D341Med (cell line): ENCODE data around the gene NFATC1.

Source experiments
- DNase-seq: peaks from one replicate; pipeline ENCODE4 v3.0.0; 2012; ENCODE audit warnings: low spot score

NFATC1 gene

DNA sequence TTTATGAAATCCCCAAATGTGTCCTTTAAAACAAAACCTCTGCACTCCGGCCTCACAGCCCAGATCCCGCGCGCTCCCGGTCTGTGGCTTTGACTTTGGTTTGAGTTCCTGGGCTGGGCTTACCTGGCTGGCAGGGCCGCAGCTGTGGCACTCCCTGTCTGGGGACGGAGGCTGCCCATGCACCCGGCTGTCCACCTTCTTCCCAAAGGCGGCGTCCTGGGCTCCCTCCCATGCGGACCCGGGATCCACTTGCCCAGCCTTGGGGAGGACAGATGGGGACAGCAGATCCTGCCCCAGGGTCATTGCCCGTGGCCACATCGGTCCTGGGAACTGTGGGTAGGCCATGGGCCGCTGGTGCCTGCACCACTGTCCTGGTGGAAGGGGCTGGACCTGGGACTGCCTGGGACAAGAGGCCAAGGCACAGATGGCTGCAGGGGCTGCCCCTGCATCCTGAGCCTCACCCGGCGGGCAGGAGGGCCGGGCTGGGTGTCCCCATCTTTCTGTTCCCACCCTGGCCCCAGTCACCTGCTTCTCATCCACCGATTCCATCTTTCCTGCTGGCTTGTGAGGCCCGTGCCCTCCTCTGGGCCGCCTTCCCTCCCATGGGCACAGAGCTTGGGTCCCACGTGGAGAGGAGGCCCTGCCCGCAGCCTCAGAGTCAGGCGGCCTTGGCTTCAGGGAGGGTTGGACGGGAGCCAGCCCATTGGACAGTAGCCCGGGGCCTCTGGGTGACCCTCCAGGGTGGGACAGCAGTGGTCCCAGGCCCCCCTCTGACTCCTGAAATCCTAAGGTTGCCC, 27.7 kb downstream of the NFATC1 start:
- DNase-seq, result no peak

DNA sequence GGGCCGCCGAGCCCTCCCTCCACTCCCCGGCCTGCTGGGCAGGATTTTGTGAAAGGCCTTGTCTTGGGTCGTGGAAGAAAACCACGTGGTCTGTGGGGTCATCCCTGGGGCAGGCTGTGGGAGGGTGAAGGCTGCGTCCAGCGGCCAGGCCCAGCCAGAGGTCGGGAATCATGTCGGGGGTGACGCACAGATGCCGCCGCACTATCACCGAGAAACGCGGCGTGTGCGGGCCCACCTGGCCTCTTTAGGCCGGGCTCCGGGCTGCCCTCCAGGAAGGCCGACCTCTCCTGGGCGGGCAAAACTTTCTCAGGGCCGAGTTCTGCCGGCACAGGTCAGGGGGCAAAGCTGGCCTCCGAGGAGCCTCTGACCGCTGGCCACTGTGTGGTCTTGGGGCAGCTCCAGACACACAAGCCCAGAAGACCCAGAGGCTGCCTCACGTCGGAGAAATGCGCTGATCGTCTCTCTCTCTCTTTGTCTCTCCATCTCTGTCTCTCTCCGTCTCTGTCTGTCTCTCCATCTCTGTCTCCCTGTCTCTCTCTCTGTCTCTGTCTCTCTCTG, 28.4 kb downstream of the NFATC1 start:
- no peak for DNase-seq

DNA sequence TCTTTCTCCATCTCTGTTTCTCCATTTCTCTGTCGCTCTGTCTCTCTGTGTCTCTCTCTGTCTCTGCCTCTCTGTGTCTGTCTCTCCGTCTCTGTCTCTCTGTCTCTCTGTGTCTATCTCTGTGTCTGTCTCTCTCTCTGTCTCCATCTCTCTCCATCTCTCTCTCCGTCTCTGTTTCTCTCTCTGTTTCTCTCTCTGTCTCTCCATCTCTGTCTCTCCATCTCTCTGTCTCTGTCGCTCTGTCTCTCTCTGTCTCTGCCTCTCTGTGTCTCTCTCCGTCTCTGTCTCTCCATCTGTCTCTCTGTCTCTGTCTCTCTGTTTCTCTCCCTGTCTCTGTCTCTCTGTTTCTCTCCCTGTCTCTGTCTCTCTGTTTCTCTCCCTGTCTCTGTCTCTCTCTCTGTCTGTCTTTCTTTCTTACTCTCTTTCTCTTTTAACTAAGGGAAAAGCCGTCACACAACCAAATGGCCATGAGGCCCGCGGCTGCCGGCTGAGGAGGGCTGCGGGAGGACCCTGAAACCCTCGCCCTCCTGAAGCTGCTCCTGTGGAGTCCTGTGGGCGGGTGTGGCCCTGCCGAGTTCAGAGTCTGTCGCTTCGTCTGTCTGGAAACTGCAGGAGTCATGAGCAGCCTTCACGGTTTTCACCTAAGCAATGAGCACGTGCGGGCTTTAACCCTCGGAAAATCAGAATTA, 29.3 kb downstream of the NFATC1 start:
- DNase-seq, result peak; percentile 64

DNA sequence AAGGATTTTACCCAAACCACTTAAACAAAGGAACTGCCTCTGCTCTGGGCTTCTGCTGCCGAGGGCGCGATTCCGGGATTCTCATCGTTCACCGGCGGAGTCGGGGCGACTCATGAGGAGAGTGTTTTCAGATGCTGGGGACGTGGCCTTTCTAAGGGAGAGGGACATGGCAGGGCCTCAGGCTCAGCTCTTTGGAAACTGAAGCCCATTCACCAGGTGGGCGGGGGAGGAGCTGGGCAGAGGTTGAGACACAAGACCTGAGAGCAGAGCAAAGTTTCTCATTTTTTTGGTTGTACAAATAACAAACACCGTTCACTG, 29.8 kb downstream of the NFATC1 start:
- DNase-seq, result no peak

DNA sequence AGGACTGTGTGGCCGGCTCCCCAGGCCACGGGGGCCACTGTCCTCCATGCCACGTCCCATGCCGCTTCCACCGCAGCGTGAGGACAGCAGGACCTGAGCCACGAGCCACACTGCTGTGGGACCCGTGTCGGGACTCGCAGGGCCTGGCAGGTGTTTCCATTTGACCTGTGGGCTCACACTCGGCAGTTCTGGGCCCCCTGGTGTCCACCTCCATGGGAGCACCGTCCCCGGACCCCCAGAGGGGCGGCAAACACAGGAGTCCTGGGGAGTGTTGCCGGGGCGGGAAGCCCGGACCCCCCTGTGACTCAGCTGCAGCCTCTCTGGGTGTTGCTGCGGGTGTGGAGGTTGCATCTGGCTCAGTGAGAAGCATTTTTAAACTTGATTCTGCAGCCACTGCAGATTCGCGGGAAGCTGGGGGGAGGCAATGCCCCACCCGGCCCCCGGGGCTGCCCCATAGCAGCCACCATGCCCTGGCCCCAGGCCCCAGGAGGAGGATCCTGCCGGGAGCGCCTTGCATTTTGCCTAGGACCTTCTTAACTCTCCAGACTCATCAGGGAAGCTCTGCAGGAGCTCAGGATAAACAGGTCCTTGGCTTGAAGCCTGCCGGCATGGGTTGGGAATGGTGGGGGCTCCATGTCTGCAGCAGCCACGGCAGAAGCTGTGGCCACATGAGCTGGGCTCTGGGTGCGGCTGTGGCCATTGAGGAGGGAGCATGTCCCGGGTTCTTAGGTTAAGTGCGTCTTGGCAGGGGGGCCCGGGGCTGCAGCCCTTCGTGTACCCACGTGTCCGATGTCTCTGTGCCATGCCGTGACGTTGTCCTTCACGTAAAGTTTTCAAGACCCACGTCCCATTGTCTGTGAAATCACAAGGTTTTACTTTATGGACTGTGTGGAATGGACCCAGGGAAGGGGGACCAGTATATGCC, 30.9 kb downstream of the NFATC1 start:
- DNase-seq, result no peak

DNA sequence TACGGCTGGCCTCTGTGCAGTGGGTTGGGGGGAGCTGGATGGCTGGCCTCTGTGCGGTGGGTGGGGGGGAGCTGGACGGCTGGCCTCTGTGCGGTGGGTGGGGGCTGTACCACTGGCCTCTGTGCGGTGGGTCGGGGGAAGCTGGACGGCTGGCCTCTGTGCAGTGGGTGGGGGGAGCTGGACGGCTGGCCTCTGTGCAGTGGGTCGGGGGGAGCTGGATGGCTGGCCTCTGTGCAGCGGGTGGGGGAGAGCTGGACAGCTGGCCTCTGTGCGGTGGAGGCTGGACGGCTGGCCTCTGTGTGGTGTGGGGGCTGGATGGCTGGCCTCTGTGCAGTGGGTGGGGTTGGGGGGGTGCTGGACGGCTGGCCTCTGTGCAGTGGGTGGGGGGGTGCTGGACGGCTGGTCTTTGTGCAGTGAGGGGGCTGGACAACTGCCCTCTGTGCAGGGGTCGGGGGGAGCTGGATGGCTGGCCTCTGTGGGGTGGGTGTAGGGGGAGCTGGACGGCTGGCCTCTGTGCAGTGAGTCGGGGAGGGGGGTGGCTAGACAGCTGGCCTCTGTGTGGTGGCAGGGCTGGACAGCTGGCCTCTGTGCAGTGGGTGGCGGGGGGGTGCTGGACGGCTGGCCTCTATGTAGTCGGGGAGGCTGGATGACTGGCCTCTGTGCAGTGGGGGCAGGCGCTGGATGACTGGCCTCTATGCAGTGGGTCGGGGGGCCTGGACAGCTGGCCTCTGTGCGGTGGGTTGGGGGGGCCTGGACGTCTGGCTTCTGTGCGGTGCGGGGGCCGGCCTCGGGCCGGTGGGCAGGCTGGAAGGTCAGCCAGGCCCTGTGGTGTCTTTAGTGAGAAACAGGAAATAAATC, 31.9 kb downstream of the NFATC1 start:
- DNase-seq, result no peak

DNA sequence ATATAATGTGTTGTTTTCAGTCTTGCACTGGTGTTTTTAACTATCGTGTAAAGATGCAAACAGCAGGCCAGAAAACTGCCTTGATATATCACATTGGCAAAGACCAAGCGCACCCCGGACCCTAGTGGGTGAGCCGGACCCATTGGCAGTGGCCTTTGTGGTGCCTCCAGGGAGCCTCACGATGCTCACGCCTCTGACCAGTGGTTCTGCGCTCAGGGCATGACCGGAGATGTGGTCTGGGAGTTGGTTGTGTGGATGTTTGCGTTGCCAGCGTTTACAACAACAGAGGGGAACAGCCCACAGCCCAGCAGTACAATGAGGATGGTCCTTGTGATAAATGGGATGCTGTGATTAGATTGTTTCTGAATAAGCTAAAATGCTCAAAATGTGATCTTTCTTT, 32.6 kb downstream of the NFATC1 start:
- DNase-seq, result no peak

DNA sequence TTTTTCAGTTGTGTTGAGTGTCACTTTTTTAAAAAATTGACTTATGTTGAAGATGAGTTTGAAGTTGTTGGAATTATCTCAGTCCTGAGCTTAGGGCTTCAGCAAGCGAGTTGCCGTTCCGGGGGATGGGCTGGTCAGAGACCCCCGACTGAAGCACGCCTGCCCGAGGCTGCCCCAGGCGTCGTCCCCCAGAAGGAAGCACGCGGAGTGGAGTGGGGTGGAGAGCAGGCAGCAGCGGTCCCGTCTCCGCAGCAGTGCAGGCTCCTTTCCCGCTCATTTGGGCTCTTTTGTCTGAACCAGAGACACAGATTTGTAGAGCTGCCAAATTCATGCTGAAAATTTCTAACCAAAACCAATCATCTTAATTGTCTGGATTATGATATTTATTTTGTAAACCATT, 33.7 kb downstream of the NFATC1 start:
- DNase-seq, result no peak

DNA sequence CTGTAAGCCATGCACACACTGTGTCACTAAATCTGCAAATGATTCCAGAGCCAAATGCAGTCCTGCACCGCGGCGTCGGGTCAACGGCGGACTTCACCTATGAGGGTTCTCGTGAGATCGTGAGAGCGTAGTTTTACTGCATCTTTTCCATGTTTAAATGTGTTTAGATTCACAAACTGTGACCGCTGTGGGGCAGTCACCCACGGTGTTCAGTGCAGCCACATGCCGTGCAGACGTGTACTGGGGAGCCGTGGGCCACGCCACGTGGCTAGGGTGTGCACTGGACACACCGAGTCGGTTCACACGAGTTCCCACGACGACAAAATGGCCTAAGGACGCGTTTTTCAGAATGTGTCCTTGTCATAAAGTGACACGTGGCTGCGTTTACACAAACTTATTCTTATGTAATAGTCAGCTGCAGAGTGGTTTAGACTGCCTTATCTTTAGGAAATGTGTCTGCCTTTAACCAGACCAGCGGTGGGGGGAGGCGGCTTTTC, 34.1 kb downstream of the NFATC1 start:
- no peak for DNase-seq

DNA sequence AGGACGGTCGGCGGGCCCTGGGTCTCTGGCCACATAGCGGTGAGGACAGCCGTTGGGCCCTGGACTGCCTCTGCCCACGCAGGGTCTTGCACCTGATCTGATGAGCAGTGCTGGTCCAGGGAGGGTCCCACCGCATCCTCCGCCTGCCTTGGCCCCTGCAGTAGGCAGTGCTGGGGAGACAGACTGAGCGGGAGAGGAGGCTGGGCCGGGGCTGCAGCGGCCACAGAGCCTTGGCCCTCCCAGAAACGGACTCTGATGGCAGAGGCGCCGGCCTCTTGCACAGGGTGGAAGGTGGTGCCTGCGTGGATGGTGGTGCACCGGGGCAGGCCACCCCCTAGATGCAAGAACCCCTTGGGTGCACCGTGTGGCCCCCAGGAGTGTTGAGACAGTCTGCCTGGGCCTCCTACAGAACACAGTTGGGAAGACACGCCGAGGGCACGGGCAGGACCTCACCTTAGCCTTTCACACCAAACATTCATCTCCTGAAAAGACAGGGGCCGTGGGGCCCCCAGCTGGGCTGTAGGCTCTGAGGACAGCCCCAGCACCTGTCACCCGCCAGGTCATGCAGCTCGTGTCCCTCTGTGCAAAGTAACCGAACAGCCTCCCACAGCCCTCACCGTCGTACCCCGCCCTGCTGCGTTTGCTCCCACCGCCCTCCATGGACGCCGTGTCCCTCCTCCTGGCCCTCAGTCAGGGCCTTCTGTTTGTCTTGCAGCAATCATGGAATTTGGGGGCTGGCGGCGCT, 36.8 kb downstream of the NFATC1 start:
- no peak for DNase-seq

DNA sequence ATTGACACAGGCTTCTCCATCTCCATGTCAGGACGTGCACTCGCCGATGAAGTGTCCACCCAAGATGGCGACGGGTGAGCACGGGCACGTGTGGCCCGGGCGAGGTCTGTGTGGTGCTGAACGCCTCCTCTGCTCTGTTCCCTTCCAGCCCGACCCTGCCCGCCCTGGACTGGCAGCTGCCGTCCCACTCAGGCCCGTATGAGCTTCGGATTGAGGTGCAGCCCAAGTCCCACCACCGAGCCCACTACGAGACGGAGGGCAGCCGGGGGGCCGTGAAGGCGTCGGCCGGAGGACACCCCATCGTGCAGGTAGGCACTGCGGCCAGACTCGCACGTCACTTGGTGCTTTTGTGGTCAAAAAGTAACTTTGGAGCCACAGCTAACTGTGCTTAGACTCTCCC, 37.7 kb downstream of the NFATC1 start:
- DNase-seq, result no peak

DNA sequence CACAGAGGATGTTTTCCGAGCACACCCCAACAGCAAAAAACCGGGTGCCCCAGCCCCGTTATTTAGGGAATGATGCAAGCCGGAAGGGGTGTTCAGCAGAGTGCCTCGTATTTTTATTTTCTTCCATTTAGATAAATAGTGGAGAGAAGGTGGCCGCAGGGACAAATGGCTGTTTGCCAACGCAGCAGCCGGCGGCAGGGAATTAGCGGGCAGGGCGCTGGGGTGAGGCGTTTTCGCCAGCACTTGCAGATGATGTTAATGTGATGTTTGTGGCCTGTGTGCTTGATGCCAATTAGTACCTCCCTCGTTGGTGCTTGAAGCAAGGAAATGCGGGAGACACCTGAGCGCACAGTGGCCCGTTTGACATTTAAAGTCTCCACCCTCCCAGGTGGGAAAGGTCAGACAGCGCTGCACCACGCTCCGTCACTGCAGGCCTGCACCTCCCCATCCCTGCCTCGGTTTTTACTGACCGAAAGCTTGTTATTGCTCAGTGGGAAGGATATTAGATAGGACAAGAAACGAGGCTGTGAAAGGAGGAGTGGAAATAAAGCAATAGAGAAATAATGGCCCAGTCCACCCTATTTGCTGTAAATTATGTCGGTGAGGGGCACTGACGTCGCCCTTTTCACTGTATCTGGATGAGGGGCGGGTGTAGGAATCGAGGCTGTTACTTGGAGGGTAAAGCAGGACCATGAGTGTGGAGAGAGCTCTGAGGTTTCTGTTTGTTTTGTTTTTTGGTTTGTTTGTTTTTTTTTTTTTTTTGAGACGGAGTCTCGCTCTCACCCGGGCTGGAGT, 39.1 kb downstream of the NFATC1 start:
- no peak for DNase-seq

DNA sequence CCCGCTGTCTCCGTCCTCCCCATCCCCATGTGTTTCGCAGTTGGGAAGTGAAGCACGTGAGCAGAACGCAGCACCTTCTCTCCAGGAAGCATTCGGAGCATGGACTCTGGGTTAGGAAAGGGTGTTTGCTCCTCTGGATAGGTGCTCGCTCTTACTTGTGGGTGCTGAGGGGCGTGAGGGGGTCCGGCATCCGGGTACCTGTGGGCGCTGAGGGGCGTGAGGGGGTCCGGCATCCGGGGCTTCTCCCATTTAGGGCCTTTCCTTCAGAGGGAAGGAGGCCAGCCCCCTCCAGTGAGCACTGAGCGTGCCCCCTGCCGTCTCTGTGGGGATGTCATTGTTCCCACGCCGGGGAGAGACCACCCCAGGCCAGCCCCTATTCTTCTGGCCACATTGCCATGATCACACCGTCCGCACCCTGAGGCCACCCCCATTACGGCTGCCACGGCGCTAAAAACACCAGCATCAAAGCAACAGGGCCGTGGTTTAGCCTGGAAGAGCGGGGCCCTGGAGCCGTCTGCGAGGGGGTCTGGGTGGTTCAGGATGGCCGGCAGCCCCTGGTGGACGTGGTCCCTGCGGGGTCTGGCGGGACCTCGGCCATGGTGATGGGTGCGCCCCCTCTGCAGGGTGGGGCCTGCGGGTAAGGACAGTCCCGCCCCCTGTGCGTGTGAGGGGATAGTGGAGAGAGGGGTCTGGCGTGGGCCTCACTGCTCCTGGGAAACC, 41.0 kb downstream of the NFATC1 start:
- no peak for DNase-seq

DNA sequence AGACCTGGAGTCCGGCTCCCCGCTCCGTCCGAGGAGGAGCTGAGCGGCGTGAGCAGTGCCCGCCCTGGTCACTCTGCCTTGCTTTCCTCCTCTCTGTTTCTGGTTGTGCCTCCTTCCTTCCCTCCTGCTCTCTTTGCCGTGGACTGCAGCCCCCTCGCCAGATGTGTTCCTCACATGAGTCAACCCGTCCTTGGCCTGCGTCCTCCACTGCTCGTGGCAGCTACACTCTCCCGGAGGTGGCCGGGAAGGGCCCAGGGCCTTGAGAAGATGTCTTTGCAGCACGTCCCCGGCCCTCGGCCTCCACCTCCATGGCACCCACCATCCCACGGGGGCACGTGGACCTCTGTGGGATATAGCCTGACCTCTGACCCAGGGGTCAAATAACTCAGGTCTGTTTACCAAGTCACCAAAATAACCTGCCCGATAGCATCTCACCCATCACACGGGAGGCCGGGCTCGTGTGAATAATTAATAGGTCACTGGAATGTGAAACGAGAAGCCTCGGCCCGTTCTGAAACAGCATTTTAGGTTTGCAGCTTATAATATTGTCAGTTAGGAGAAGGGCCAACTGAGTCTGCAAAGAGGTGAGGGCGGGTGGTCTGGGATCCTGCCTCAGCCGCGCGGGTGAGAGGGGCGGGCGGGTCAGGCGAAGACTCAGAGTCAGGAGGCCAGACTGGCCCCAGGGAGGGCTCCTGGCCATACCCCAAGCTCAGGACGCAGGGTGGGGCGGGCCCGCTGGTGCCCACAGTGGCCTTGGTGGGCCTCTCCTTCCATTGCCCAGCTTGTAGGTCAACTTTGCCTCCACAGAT, 42.6 kb downstream of the NFATC1 start:
- DNase-seq, result no peak

DNA sequence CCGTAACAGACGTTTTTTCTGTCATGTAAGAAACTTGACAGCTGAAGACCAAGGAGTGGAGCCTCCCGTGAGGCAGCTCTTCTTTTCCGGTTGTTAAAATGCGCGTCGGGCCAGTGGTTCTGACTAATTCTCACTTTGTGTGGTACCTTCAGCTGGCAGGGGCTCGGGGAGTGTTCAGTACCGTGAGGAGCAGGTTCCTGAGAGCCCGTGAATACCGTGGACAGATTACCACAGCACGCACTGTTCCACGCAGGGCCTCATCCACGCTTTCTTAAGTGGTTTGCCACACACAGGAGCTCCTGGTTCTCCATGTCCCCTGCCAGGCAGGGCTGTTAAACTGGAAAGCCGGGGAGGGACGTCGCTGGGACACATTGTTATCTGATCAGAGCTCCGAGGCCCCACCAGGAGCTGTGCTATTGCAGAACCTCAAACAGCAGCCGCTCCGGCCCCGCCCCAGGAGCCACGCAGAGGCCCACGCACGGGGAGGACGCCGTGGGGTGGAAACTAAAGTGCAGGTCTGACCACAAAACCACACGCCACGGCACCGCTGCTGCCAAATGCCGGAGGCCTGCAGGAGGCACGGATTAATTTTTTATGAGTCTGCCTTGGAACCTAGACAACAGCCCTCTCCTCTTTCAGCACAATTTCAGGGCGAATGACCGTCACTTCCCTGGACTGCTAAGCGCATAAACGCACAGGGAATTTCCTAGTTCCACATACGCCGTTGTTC, 43.3 kb downstream of the NFATC1 start:
- no peak for DNase-seq

DNA sequence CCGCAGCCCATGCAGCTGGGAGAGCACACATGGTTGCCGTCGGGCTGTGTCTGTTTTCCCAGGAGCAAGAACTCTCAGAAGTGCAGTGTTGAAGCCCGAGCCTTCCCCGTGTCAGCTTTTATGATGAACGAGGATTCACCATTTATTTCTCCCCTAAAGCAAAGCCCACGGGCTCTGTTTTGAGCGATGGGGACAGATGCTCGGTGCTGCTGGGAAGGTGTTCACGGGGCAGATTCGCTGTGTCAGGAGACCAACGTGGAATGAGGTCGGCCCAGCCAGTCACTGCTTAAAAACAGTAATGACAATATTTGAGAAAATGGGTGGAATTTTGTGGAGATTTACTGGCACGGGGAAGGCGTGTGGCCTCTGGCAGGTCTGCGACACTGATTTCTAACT, 43.9 kb downstream of the NFATC1 start:
- DNase-seq, result no peak

DNA sequence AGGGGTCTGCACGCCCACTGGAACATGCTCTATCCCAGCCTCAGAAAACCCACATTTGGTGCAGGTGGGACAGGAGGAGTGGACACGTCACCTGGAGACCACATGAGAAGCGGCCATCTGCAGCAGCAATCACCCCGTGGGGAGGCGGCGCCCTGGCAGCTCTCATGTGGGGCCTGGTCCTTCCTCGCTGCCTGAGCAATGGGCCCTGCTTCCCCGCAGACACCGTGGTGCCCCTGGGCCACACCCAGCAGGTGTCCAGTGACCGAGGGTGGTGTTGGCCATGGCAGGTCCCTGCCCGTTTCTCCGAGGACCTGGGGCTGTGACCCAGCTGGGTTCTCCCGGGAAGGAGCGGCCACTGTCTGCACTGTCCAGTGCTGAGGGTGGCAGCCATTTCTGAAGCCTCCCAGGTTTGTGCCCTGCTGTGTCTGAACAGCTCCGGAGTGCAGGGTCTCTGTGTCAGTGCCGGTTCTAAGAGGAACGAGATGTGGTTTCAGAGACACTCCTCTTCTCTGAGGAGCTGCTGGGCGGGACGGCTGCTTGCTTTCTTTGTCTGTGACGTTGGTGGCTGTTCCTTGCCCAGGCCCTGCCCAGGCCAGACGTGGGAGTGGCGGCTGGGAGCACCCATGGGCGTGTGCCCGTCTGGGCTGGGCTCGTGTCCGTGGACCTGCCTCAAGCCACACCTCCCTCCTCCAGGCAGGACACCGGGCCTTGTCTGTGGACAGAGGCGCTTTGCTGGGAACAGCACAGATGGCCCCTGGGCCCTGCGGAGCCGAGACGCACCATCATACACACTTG, 44.8 kb downstream of the NFATC1 start:
- DNase-seq, result no peak
